Caco-2 (cell line): ENCODE data around the gene RIN3. TPM values are rescaled to one million over a fixed set of nuclear protein-coding genes. Genes with fewer than 3 reads are reported as not detected.

Experiments used
- BruUV-seq: library from RNA; stranded (reverse); fragments of 400-500 nt; replicated peaks from 2 replicates; lab custom pipeline; 2021; lab: Mats Ljungman, UMichigan
- CTCF ChIA-PET: fragments of 300-600 bp; sonication (Branson Sonifier 250); formaldehyde crosslinking; loops from one replicate; lab custom pipeline; 2022; ENCODE audit warnings: antibody characterized with exemption; lab: Charles Lee
- POLR2A ChIA-PET: fragments of 300-600 bp; sonication (Branson Sonifier 250); formaldehyde crosslinking; loops from one replicate; lab custom pipeline; 2022; ENCODE audit warnings: antibody characterized with exemption; lab: Charles Lee
- DNase-seq, 2 experiments: peaks; one replicate each; pipeline versions ENCODE4 v3.0.0 to v3.0.0-alpha.2; 2020 to 2022
- H3K27me3 ChIP-seq: replicated peaks from 2 replicates; pipeline ENCODE4 v1.6.0; 2011; ENCODE audit warnings: low read length; ENCODE audit not compliant: control insufficient read depth, insufficient read depth
- H3K36me3 ChIP-seq: 2 replicates; pipeline ENCODE4 v1.5.1; 2011; ENCODE audit warnings: low read length; ENCODE audit not compliant: control insufficient read depth, insufficient read depth
- H3K4me1 ChIP-seq: fragments of 250-450 bp; sonication (Bioruptor Pico); 2 replicates; pipeline ENCODE4 v1.5.1; 2020; ENCODE audit warnings: mild to moderate bottlenecking
- H3K4me3 ChIP-seq: 2 replicates; pipeline ENCODE4 v1.5.1; 2011; ENCODE audit warnings: low read depth, mild to moderate bottlenecking, control low read depth, low read length
- H3K9me3 ChIP-seq: fragments of 250-450 bp; sonication (Bioruptor Pico); 2 replicates; pipeline ENCODE4 v1.5.1; 2020; ENCODE audit warnings: mild to moderate bottlenecking, moderate library complexity
- H3K27ac Mint-ChIP-seq: one replicate; pipeline ENCODE4 v1.8.0; 2022; ENCODE audit warnings: mixed read lengths; ENCODE audit not compliant: unreplicated experiment
- H3K27me3 Mint-ChIP-seq: one replicate; pipeline ENCODE4 v1.8.0; 2022; ENCODE audit warnings: mixed read lengths; ENCODE audit not compliant: insufficient read depth, unreplicated experiment
- H3K36me3 Mint-ChIP-seq: one replicate; pipeline ENCODE4 v1.8.0; 2022; ENCODE audit warnings: mild to moderate bottlenecking, mixed read lengths; ENCODE audit not compliant: insufficient read depth, unreplicated experiment
- H3K4me1 Mint-ChIP-seq: one replicate; pipeline ENCODE4 v1.8.0; 2022; ENCODE audit warnings: low read depth, mixed read lengths; ENCODE audit not compliant: unreplicated experiment
- H3K4me3 Mint-ChIP-seq: one replicate; pipeline ENCODE4 v1.8.0; 2022; ENCODE audit warnings: mild to moderate bottlenecking, moderate library complexity, mixed read lengths; ENCODE audit not compliant: unreplicated experiment
- H3K9me3 Mint-ChIP-seq: one replicate; pipeline ENCODE4 v1.8.0; 2022; ENCODE audit warnings: mixed read lengths; ENCODE audit not compliant: unreplicated experiment
- intact Hi-C: fragments of 100-400 bp; cut with micrococcal nuclease; formaldehyde crosslinking; loops from one replicate; pipeline ENCODE4 v1.10.0; 2022; ENCODE audit not compliant: unreplicated experiment
- total RNA-seq: library from RNA; stranded (reverse); gene quantifications from 2 replicates; pipeline ENCODE4 v1.2.3, GENCODE V29; 2022
- TF ChIP-seq, protein P1 (sequence below), 2 experiments: fragments of 200-600 bp in 1 of 2; IDR thresholded peaks; 1 replicate in 1 of 2; 2 replicates in 1 of 2; pipeline versions ENCODE4 v1.5.1 to v1.8.0; 2011 to 2022; ENCODE audit warnings: antibody characterized with exemption in 1 of 2, control low read depth in 1 of 2, inconsistent platforms in 1 of 2, low read depth in 1 of 2, low read length in 1 of 2, mild to moderate bottlenecking in 1 of 2, moderate library complexity in 1 of 2; ENCODE audit not compliant: insufficient read depth in 1 of 2, severe bottlenecking in 1 of 2, unreplicated experiment in 1 of 2

Gene RIN3
- total RNA-seq, 1 experiment from 2014 or later, result 20.7 TPM

- CTCF ChIA-PET, result interaction anchor here (0.6 kb wide), 1 partner anchor 11 kb away, joined by 5 read pairs; no protein-coding TSS in a partner anchor
- no peak overlapping the region for H3K4me3 Mint-ChIP-seq
These were observed 163.0 kb downstream of the RIN3 start for GRCh38 chr14:92676403-92677086.

DNA sequence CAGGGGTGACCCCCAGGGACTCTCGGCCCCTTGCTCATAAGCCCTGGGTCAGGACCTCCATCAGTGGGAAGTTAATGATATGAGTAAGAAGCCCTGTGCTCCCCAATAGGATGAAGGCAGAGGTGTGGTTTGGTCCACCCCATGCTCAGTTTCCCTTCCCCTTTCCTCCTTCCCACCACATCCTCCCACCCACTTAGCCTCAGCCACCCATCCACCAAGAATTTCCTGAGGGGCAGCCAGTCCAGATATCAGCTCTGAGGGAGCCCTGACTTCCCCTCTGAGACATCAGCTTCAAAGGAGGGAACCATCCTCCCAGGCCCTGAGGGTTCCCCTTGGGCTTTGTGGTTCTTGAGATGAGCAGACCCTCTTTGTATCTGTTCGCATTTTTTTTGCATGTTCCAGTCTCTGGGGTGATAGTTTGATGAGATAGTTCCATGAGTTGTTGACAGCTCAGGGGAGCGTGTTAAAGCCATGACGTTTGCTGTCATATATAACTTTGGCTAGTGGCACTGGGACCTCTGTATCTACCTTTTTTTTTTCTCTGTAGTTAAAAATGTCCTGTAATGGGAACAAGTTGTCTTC lies 163.6 kb downstream of the RIN3 start:
- Mint-ChIP-seq H3K9me3 (no peaks in the 10 kb centered on the region), H3K27me3 (no peaks in the 10 kb centered on the region), H3K36me3 (peaks cover 6% of the 10 kb centered on the region), H3K4me3 (no peak overlapping the region), H3K27ac (no peak overlapping the region), H3K4me1 (no peaks in the 10 kb centered on the region)
- TF ChIP-seq, protein P1, sequence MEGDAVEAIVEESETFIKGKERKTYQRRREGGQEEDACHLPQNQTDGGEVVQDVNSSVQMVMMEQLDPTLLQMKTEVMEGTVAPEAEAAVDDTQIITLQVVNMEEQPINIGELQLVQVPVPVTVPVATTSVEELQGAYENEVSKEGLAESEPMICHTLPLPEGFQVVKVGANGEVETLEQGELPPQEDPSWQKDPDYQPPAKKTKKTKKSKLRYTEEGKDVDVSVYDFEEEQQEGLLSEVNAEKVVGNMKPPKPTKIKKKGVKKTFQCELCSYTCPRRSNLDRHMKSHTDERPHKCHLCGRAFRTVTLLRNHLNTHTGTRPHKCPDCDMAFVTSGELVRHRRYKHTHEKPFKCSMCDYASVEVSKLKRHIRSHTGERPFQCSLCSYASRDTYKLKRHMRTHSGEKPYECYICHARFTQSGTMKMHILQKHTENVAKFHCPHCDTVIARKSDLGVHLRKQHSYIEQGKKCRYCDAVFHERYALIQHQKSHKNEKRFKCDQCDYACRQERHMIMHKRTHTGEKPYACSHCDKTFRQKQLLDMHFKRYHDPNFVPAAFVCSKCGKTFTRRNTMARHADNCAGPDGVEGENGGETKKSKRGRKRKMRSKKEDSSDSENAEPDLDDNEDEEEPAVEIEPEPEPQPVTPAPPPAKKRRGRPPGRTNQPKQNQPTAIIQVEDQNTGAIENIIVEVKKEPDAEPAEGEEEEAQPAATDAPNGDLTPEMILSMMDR (IDR thresholded peaks at IDR 0.05; ENCODE audit: insufficient read depth in 1 of 2, low read depth in 1 of 2, low read length in 1 of 2, severe bottlenecking in 1 of 2, unreplicated experiment in 1 of 2), result no peak
- Histone ChIP-seq H3K4me1 (no peaks in the 10 kb centered on the region), H3K27me3 (no peaks in the 10 kb centered on the region; the same call in 1 of the 2 replicates), H3K36me3 (no peaks in the 10 kb centered on the region), H3K9me3 (no peaks in the 10 kb centered on the region), H3K4me3 (no peak overlapping the region)
- DNase-seq, result no peak
- BruUV-seq, result no TSS peak
- ChIA-PET POLR2A (no interaction called here), CTCF (interaction anchor here (0.6 kb wide), 1 partner anchor 12 kb away, joined by 5 read pairs; no protein-coding TSS in a partner anchor)
- intact Hi-C loops, result no loop called here

More at GRCh38 chr14:92676403-92677086, 163.0 kb downstream of the RIN3 start:
- POLR2A ChIA-PET, result no interaction called here
- no peaks in the 10 kb centered on the region; the same call in 1 of the 2 replicates for H3K27me3 ChIP-seq
- Mint-ChIP-seq H3K27ac (no peak overlapping the region), H3K36me3 (peaks cover 6% of the 10 kb centered on the region), H3K9me3 (no peaks in the 10 kb centered on the region), H3K4me1 (no peaks in the 10 kb centered on the region), H3K27me3 (no peaks in the 10 kb centered on the region)
- TF ChIP-seq, protein P1 (IDR thresholded peaks at IDR 0.05; ENCODE audit: insufficient read depth in 1 of 2, low read depth in 1 of 2, low read length in 1 of 2, severe bottlenecking in 1 of 2, unreplicated experiment in 1 of 2), result no peak
- intact Hi-C loops, result no loop called here
- BruUV-seq, result no TSS peak
- DNase-seq, result no peak
- no peaks in the 10 kb centered on the region for H3K36me3 ChIP-seq
- H3K4me3 ChIP-seq, result no peak overlapping the region
- no peaks in the 10 kb centered on the region for H3K9me3 ChIP-seq
- H3K4me1 ChIP-seq, result no peaks in the 10 kb centered on the region

DNA sequence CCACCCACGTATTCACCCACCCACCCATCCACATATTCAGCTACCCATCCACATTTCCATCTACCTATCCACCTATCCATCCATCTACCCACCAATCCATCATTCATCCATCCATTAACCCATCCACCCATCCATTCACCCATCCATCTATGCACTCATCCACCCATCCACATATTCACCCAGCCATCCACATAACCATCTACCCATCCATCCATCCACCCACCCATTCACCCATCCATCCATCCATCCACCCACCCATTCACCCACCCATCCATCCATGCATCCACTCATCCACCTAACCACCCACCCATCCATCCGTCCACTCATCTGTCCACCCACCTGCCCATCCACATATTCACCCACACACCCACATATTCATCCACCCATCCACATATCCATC lies 164.4 kb downstream of the RIN3 start:
- no peaks in the 10 kb centered on the region; the same call in 1 of the 2 replicates for H3K27me3 ChIP-seq
- H3K4me1 ChIP-seq, result no peaks in the 10 kb centered on the region
- H3K36me3 ChIP-seq, result no peaks in the 10 kb centered on the region
- POLR2A ChIA-PET, result no interaction called here
- Mint-ChIP-seq H3K4me1 (no peaks in the 10 kb centered on the region), H3K36me3 (peaks cover 6% of the 10 kb centered on the region), H3K4me3 (no peak overlapping the region), H3K9me3 (no peaks in the 10 kb centered on the region), H3K27ac (no peak overlapping the region), H3K27me3 (no peaks in the 10 kb centered on the region)
- H3K9me3 ChIP-seq, result no peaks in the 10 kb centered on the region
- intact Hi-C loops, result no loop called here
- BruUV-seq, result no TSS peak
- TF ChIP-seq, protein P1 (IDR thresholded peaks at IDR 0.05; ENCODE audit: insufficient read depth in 1 of 2, low read depth in 1 of 2, low read length in 1 of 2, severe bottlenecking in 1 of 2, unreplicated experiment in 1 of 2), result no peak
- CTCF ChIA-PET, result no interaction called here
- DNase-seq, result no peak
- H3K4me3 ChIP-seq, result no peak overlapping the region
